SK-N-SH (cell line): ENCODE results near the gene MAP2. TPM values are rescaled to one million over a fixed set of nuclear protein-coding genes. Genes with fewer than 3 reads are reported as not detected.

ENCODE experiments used
- CTCF ChIA-PET: fragments of 300-600, 350-600 bp; formaldehyde crosslinking; extraction: SDS; loops from one replicate; lab custom pipeline; 2021; lab: Yijun Ruan, JAX
- POLR2A ChIA-PET: fragments of 350-600 bp; sonication (Branson Sonifier 250); formaldehyde crosslinking; extraction: SDS; loops from one replicate; lab custom pipeline; 2020; ENCODE audit warnings: antibody characterized with exemption, inconsistent platforms; lab: Yijun Ruan, JAX
- DNase-seq: peaks from one replicate; pipeline ENCODE4 v3.0.0; 2012
- H2AFZ ChIP-seq: fragments of 200-600 bp; sonication (generic); 2 replicates; pipeline ENCODE4 v1.8.1; 2016; ENCODE audit warnings: antibody characterized with exemption, mild to moderate bottlenecking, low read depth
- H3F3A ChIP-seq: fragments of 200-600 bp; sonication (generic); replicated peaks from 2 replicates; pipeline ENCODE3; 2016; ENCODE audit warnings: antibody characterized with exemption, mild to moderate bottlenecking; ENCODE audit not compliant: insufficient read depth
- H3K27ac ChIP-seq, 2 experiments: fragments of 200-500 bp in 1 of 2; fragments of 200-600 bp in 1 of 2; sonication (Bioruptor generic) in 1 of 2; sonication (generic), shearing (Covaris generic) in 1 of 2; 2 replicates each; pipeline versions ENCODE4 v1.5.1 to v1.6.1; 2014 to 2016; ENCODE audit warnings: low read depth in 2 of 2, inconsistent platforms in 1 of 2, low read length in 1 of 2, mild to moderate bottlenecking in 1 of 2, mixed read lengths in 1 of 2
- H3K27me3 ChIP-seq: fragments of 200-600 bp; sonication (generic), shearing (Covaris generic); 2 replicates; pipeline ENCODE4 v1.6.1; 2016; ENCODE audit warnings: mixed run types; ENCODE audit not compliant: insufficient read depth
- H3K36me3 ChIP-seq, 2 experiments: fragments of 200-500 bp in 1 of 2; fragments of 200-600 bp in 1 of 2; sonication (Bioruptor generic) in 1 of 2; sonication (generic) in 1 of 2; replicated peaks in 1 of 2; 2 replicates each; pipeline versions ENCODE3 to v1.5.1; 2014 to 2016; ENCODE audit warnings: low read length in 1 of 2, mild to moderate bottlenecking in 1 of 2; ENCODE audit not compliant: insufficient read depth in 2 of 2, control insufficient read depth in 1 of 2
- H3K4me1 ChIP-seq, 2 experiments: fragments of 200-500 bp in 1 of 2; fragments of 200-600 bp in 1 of 2; sonication (Bioruptor generic) in 1 of 2; sonication (generic), shearing (Covaris generic) in 1 of 2; 2 replicates each; pipeline versions ENCODE4 v1.5.1 to v1.6.1; 2014 to 2016; ENCODE audit warnings: low read depth in 1 of 2, low read length in 1 of 2, mixed run types in 1 of 2; ENCODE audit not compliant: insufficient read depth in 2 of 2, control insufficient read depth in 1 of 2
- H3K4me2 ChIP-seq: fragments of 200-600 bp; sonication (generic), shearing (Covaris generic); 2 replicates; pipeline ENCODE4 v1.6.1; 2017; ENCODE audit warnings: mixed run types
- H3K4me3 ChIP-seq, 2 experiments: fragments of 200-500 bp in 1 of 2; fragments of 200-600 bp in 1 of 2; sonication (Bioruptor generic) in 1 of 2; sonication (generic), shearing (Covaris generic) in 1 of 2; 2 replicates each; pipeline versions ENCODE4 v1.5.1 to v1.8.1; 2014 to 2016; ENCODE audit warnings: low read depth in 2 of 2, inconsistent platforms in 1 of 2, low read length in 1 of 2, mild to moderate bottlenecking in 1 of 2, mixed read lengths in 1 of 2, moderate library complexity in 1 of 2
- H3K79me2 ChIP-seq: fragments of 200-600 bp; sonication (generic); 2 replicates; pipeline ENCODE4 v1.8.1; 2017; ENCODE audit warnings: mild to moderate bottlenecking; ENCODE audit not compliant: insufficient read depth
- H3K9ac ChIP-seq: fragments of 200-600 bp; sonication (generic); 2 replicates; pipeline ENCODE4 v1.6.1; 2017; ENCODE audit warnings: mixed run types
- H3K9me2 ChIP-seq: fragments of 200-600 bp; sonication (generic); 2 replicates; pipeline ENCODE4 v1.6.1; 2017; ENCODE audit warnings: mixed run types
- H3K9me3 ChIP-seq: fragments of 200-600 bp; sonication (generic); 2 replicates; pipeline ENCODE4 v1.6.1; 2017; ENCODE audit warnings: mixed run types, mild to moderate bottlenecking, moderate library complexity
- H4K20me1 ChIP-seq: fragments of 200-600 bp; sonication (generic); 2 replicates; pipeline ENCODE4 v1.6.1; 2017; ENCODE audit warnings: mild to moderate bottlenecking, mixed run types; ENCODE audit not compliant: insufficient read depth
- CHD2 ChIP-seq: fragments of 150-350 bp; IDR thresholded peaks from 2 replicates; pipeline ENCODE4 v1.6.1; 2018; ENCODE audit warnings: low read length; ENCODE audit not compliant: partially characterized antibody
- CTCF ChIP-seq: fragments of 200-600 bp; sonication (generic); IDR thresholded peaks from 2 replicates; pipeline ENCODE4 v1.6.1; 2017; ENCODE audit warnings: antibody characterized with exemption, mild to moderate bottlenecking, moderate library complexity
- FOSL2 ChIP-seq: IDR thresholded peaks from 2 replicates; pipeline ENCODE4 v1.4.0; 2012; ENCODE audit warnings: low read depth, mild to moderate bottlenecking, moderate library complexity, borderline replicate concordance
- FOXM1 ChIP-seq: IDR thresholded peaks from 2 replicates; pipeline ENCODE4 v1.4.0; 2012; ENCODE audit warnings: low read depth, mild to moderate bottlenecking
- GATA2 ChIP-seq: sonication (generic); formaldehyde crosslinking; IDR thresholded peaks from 2 replicates; pipeline ENCODE4 v1.5.0; 2020; ENCODE audit warnings: mild to moderate bottlenecking, missing genetic modification reagents
- MXI1 ChIP-seq: IDR thresholded peaks from 2 replicates; pipeline ENCODE4 v1.6.1; 2012; ENCODE audit warnings: mild to moderate bottlenecking, low read depth, low read length, improper control_type of control experiment
- PBX3 ChIP-seq: IDR thresholded peaks from 2 replicates; pipeline ENCODE4; 2012
- RCOR1 ChIP-seq: fragments of 150-350 bp; IDR thresholded peaks from 2 replicates; pipeline ENCODE4 v1.6.1; 2017; ENCODE audit warnings: antibody characterized with exemption, low read length
- RFX5 ChIP-seq: IDR thresholded peaks from 2 replicates; pipeline ENCODE4 v1.6.1; 2012; ENCODE audit warnings: mild to moderate bottlenecking, improper control_type of control experiment, low read length
- RXRA ChIP-seq: IDR thresholded peaks from 2 replicates; pipeline ENCODE4 v1.4.0; 2012; ENCODE audit warnings: low read depth, mild to moderate bottlenecking, borderline replicate concordance
- SMC3 ChIP-seq: IDR thresholded peaks from 2 replicates; pipeline ENCODE4 v1.6.1; 2012; ENCODE audit warnings: low read depth, low read length, improper control_type of control experiment
- TCF12 ChIP-seq: IDR thresholded peaks from 2 replicates; pipeline ENCODE4 v1.4.0; 2012
- USF1 ChIP-seq: IDR thresholded peaks from 2 replicates; pipeline ENCODE4 v1.4.0; 2012; ENCODE audit warnings: low read depth, borderline replicate concordance
- USF2 ChIP-seq: fragments of 150-350 bp; IDR thresholded peaks from 2 replicates; pipeline ENCODE4 v1.6.1; 2017; ENCODE audit warnings: antibody characterized with exemption, low read length, low read depth, borderline replicate concordance
- WGBS: methylation state at CpG from one replicate; pipeline ENCODE4 v1.1.6; 2017; ENCODE audit warnings: low lambda C conversion rate; 5-methylcytosine and 5-hydroxymethylcytosine counted together
- polyA plus RNA-seq, 3 experiments: library from polyadenylated mRNA; depleted of rRNA; stranded (reverse); fragments of >200 nt; gene quantifications; 2 replicates each; pipeline ENCODE4 v1.2.3, GENCODE V29; 2012

Gene MAP2
- polyA plus RNA-seq, 1 of the 3 experiments (the other 2 are of a cell fraction), result 7.8 TPM

GRCh38 chr2:209661286-209661894, 237.5 kb downstream of the MAP2 start:
- ChIA-PET CTCF (interaction anchor here (0.6 to 2.1 kb wide), 5 partner anchors 38 to 237 kb away, joined by 3 to 7 read pairs (median 3); partner anchors contain the start of gene MAP2), POLR2A (interaction anchor here (1.0 to 2.3 kb wide), 4 partner anchors 28 to 110 kb away, joined by 3 to 16 read pairs (median 10); partner anchors contain the start of gene UNC80)
- Histone ChIP-seq H3K4me3 (peak overlapping the region in 1 of 2 experiments; percentile 40; a peak in 2 of 4 replicates), H3K4me2 (no peak overlapping the region), H3K9me3 (no peaks in the 10 kb centered on the region), H3K79me2 (no peaks in the 10 kb centered on the region), H3F3A (peaks cover 7% of the 10 kb centered on the region), H3K9me2 (no peaks in the 10 kb centered on the region), H3K4me1 (peaks cover 9% of the 10 kb centered on the region in 2 experiments; a peak in 3 of 4 replicates), H4K20me1 (no peaks in the 10 kb centered on the region), H2AFZ (peak overlapping the region; percentile 12; the same call in 1 of the 2 replicates), H3K9ac (no peak overlapping the region), H3K36me3 (no peaks in the 10 kb centered on the region), H3K27me3 (no peaks in the 10 kb centered on the region), H3K27ac (peak overlapping the region in 1 of 2 experiments; percentile 98; a peak in 2 of 4 replicates)
- TF ChIP-seq RFX5, result peak; percentile 68; the same call in 1 of the 2 replicates
- TF ChIP-seq CHD2, result peak; percentile 65
- TF ChIP-seq RCOR1, result no peak
- TF ChIP-seq MXI1, result peak; percentile 61; the same call in 1 of the 2 replicates
- TF ChIP-seq GATA2, result no peak
- DNase-seq, result peak; percentile 65
- WGBS, result 40% methylated on average over 9 of the region's 9 CpGs

- peak overlapping the region; percentile 52; the same call in 1 of the 2 replicates for H2AFZ ChIP-seq
- H3K36me3 ChIP-seq, result no peaks in the 10 kb centered on the region
- peak overlapping the region in 1 of 2 experiments; percentile 98; a peak in 2 of 4 replicates for H3K27ac ChIP-seq
- H3K4me3 ChIP-seq, result peak overlapping the region in 1 of 2 experiments; percentile 40; a peak in 2 of 4 replicates
- TF ChIP-seq FOXM1 (no peak), RXRA (no peak)
- 51% methylated on average over 7 of the region's 7 CpGs for WGBS
- H3K27me3 ChIP-seq, result no peaks in the 10 kb centered on the region
- H3K4me1 ChIP-seq, result peaks cover 9% of the 10 kb centered on the region in 2 experiments; a peak in 3 of 4 replicates
- CTCF ChIA-PET, result interaction anchor here (0.8 to 2.1 kb wide), 3 partner anchors 38 to 238 kb away, joined by 3 to 7 read pairs (median 3); partner anchors contain the start of gene MAP2
- peaks cover 7% of the 10 kb centered on the region for H3F3A ChIP-seq
- H4K20me1 ChIP-seq, result no peaks in the 10 kb centered on the region
- no peak overlapping the region for H3K4me2 ChIP-seq
- no peak overlapping the region for H3K9ac ChIP-seq
- POLR2A ChIA-PET, result interaction anchor here (1.0 to 2.3 kb wide), 4 partner anchors 28 to 110 kb away, joined by 3 to 16 read pairs (median 10); partner anchors contain the start of gene UNC80
- DNase-seq, result no peak
- H3K9me2 ChIP-seq, result no peaks in the 10 kb centered on the region
- no peaks in the 10 kb centered on the region for H3K9me3 ChIP-seq
- no peaks in the 10 kb centered on the region for H3K79me2 ChIP-seq
Measured at GRCh38 chr2:209662021-209662420, 238.2 kb downstream of the MAP2 start.

GRCh38 chr2:209663139-209663538, 239.3 kb downstream of the MAP2 start:
- CTCF ChIA-PET, result interaction anchor here (1.1 to 1.8 kb wide), 2 partner anchors 41 to 238 kb away, joined by 3 to 8 read pairs; no protein-coding TSS in a partner anchor
- Histone ChIP-seq H2AFZ (peak overlapping the region; percentile 38; the same call in 1 of the 2 replicates), H3K4me2 (peak overlapping the region; percentile 69), H3K9me3 (no peaks in the 10 kb centered on the region), H4K20me1 (no peaks in the 10 kb centered on the region), H3K9me2 (no peaks in the 10 kb centered on the region), H3K27ac (peak overlapping the region; percentile 62 to 98), H3K4me3 (peak overlapping the region; percentile 12 to 48), H3K9ac (no peak overlapping the region; the same call in 1 of the 2 replicates), H3K36me3 (no peaks in the 10 kb centered on the region), H3K27me3 (no peaks in the 10 kb centered on the region), H3K79me2 (no peaks in the 10 kb centered on the region), H3F3A (peaks cover 7% of the 10 kb centered on the region), H3K4me1 (peaks cover 9% of the 10 kb centered on the region in 2 experiments; a peak in 3 of 4 replicates)
- POLR2A ChIA-PET, result interaction anchor here (0.6 to 1.3 kb wide), 7 partner anchors 63 to 238 kb away, joined by 3 to 17 read pairs (median 4); partner anchors contain the start of gene UNC80
- 2% methylated on average over 5 of the region's 5 CpGs for WGBS
- peak; percentile 70 for DNase-seq
- TF ChIP-seq USF1, result no peak
- peak; percentile 98 for TF ChIP-seq GATA2
- no peak for TF ChIP-seq USF2
- TF ChIP-seq FOSL2, result peak; percentile 92
- TF ChIP-seq CHD2, result peak; percentile 91
- peak; percentile 24; the same call in 1 of the 2 replicates for TF ChIP-seq SMC3
- peak; percentile 64 for TF ChIP-seq PBX3
- TF ChIP-seq TCF12, result peak; percentile 85
- TF ChIP-seq FOXM1, result no peak
- no peak for TF ChIP-seq CTCF
